Panc1 (cell line): ENCODE measurements around the gene CSF1. TPM values are rescaled to one million over a fixed set of nuclear protein-coding genes. Genes with fewer than 3 reads are reported as not detected.

Experiments used
- ATAC-seq: fragments of 200-7000 bp; cut with Tn5 transposase; 2 replicates; pipeline ENCODE4 v1.9.1; 2020; ENCODE audit warnings: mild to moderate bottlenecking, moderate library complexity
- BruUV-seq: library from RNA; stranded (reverse); fragments of 400-500 nt; replicated peaks from 2 replicates; lab custom pipeline; 2021; lab: Mats Ljungman, UMichigan
- CTCF ChIA-PET: fragments of 300-600 bp; sonication (Branson Sonifier 250); formaldehyde crosslinking; loops from one replicate; lab custom pipeline; 2022; ENCODE audit warnings: antibody characterized with exemption; lab: Charles Lee
- POLR2A ChIA-PET: fragments of 300-600 bp; sonication (Branson Sonifier 250); formaldehyde crosslinking; loops from one replicate; lab custom pipeline; 2022; ENCODE audit warnings: antibody characterized with exemption; lab: Charles Lee
- DNase-seq: peaks from one replicate; pipeline ENCODE4 v3.0.0-alpha.2; 2010; ENCODE audit warnings: low read depth, low spot score
- H3K27ac ChIP-seq: 2 replicates; pipeline ENCODE4 v1.5.1; 2011; ENCODE audit warnings: mild to moderate bottlenecking, low read length, inconsistent platforms
- H3K27me3 ChIP-seq: fragments of 200-500 bp; sonication (Bioruptor generic); 2 replicates; pipeline ENCODE4 v1.6.0; 2014; ENCODE audit warnings: low read length, inconsistent platforms; ENCODE audit not compliant: control insufficient read depth, insufficient read depth
- H3K36me3 ChIP-seq: fragments of 200-500 bp; sonication (Bioruptor generic); 2 replicates; pipeline ENCODE4 v1.5.1; 2014; ENCODE audit warnings: inconsistent platforms, mild to moderate bottlenecking, low read length, moderate library complexity; ENCODE audit not compliant: control insufficient read depth, insufficient read depth
- H3K4me1 ChIP-seq: 2 replicates; pipeline ENCODE4 v1.5.1; 2011; ENCODE audit warnings: inconsistent platforms, mild to moderate bottlenecking, low read length, moderate library complexity; ENCODE audit not compliant: control insufficient read depth, insufficient read depth
- H3K4me3 ChIP-seq, 2 experiments: 2 replicates each; pipeline ENCODE4 v1.5.1; 2011 to 2012; ENCODE audit warnings: low read depth in 2 of 2, low read length in 2 of 2, mild to moderate bottlenecking in 2 of 2, inconsistent platforms in 1 of 2, moderate library complexity in 1 of 2
- H3K9me3 ChIP-seq: fragments of 200-500 bp; sonication (Bioruptor generic); 2 replicates; pipeline ENCODE4 v1.5.1; 2014; ENCODE audit warnings: low read depth, mild to moderate bottlenecking, inconsistent platforms, low read length, moderate library complexity; ENCODE audit not compliant: control insufficient read depth, insufficient read depth
- CTCF ChIP-seq: fragments of 450-650 bp; IDR thresholded peaks from 2 replicates; pipeline ENCODE4 v1.5.1; 2017; ENCODE audit warnings: mild to moderate bottlenecking
- POLR2AphosphoS5 ChIP-seq: IDR thresholded peaks from 2 replicates; pipeline ENCODE4 v1.6.1; 2012; ENCODE audit warnings: mild to moderate bottlenecking, low read depth, low read length, moderate library complexity
- REST ChIP-seq, 2 experiments: IDR thresholded peaks; 2 replicates each; pipeline ENCODE4 v1.6.1; 2011 to 2012; ENCODE audit warnings: low read depth in 2 of 2, control low read depth in 1 of 2, low read length in 1 of 2, mild to moderate bottlenecking in 1 of 2, moderate library complexity in 1 of 2; ENCODE audit not compliant: insufficient read depth in 1 of 2
- SIN3A ChIP-seq: IDR thresholded peaks from 2 replicates; pipeline ENCODE4 v1.6.1; 2012; ENCODE audit warnings: low read depth, mild to moderate bottlenecking, low read length, moderate library complexity, borderline replicate concordance; ENCODE audit not compliant: insufficient read depth
- TCF7L2 ChIP-seq: IDR thresholded peaks from 2 replicates; pipeline ENCODE4 v1.6.1; 2011; ENCODE audit warnings: mild to moderate bottlenecking, low read depth, low read length, inconsistent platforms
- in situ Hi-C: cut with HindIII; loops from 2 replicates; pipeline ENCODE4 v1.10.0; 2016; ENCODE audit warnings: low sequenced_read_pairs, low pct_unique_long_range_greater_than_20kb
- intact Hi-C: fragments of 100-400 bp; cut with micrococcal nuclease; formaldehyde crosslinking; loops from one replicate; pipeline ENCODE4 v1.10.0; 2022; ENCODE audit not compliant: unreplicated experiment
- total RNA-seq: library from RNA; stranded (reverse); gene quantifications from one replicate; pipeline ENCODE4 v1.2.1, GENCODE V29; 2021; ENCODE audit not compliant: unreplicated experiment

Gene CSF1
- total RNA-seq, 1 experiment from 2014 or later: 217 TPM

GRCh38 chr1:109923946-109924275, 13.3 kb downstream of the CSF1 start:
- ChIA-PET POLR2A (interaction anchor here (0.7 kb wide), 1 partner anchor 132 kb away, joined by 3 read pairs; no protein-coding TSS in a partner anchor), CTCF (interaction anchor here (1.1 to 1.9 kb wide), 3 partner anchors 60 to 148 kb away, joined by 3 to 9 read pairs (median 4); partner anchors contain the start of gene AHCYL1)
- no TSS peak for BruUV-seq
- no peaks in the 10 kb centered on the region for H3K27me3 ChIP-seq
- DNase-seq: no peak
- no peak overlapping the region for H3K4me3 ChIP-seq
- no peaks in the 10 kb centered on the region for H3K9me3 ChIP-seq
- peaks cover 92% of the 10 kb centered on the region for H3K4me1 ChIP-seq
- TF ChIP-seq REST (IDR thresholded peaks at IDR 0.05; ENCODE audit: insufficient read depth in 1 of 2, low read depth in 2 of 2, low read length in 1 of 2): no peak
- TF ChIP-seq SIN3A: no peak
- no peak for TF ChIP-seq TCF7L2
- no peak for TF ChIP-seq CTCF
- TF ChIP-seq POLR2AphosphoS5: no peak
- in situ Hi-C loops (no loop called here), intact Hi-C loops (no loop called here)
- H3K36me3 ChIP-seq: no peaks in the 10 kb centered on the region; the same call in 1 of the 2 replicates
- H3K27ac ChIP-seq: peak overlapping the region; percentile 97
- ATAC-seq: no peak

GRCh38 chr1:109924316-109924715, 13.7 kb downstream of the CSF1 start:
- H3K9me3 ChIP-seq: no peaks in the 10 kb centered on the region
- in situ Hi-C loops: no loop called here
- no peak overlapping the region for H3K4me3 ChIP-seq
- H3K36me3 ChIP-seq: no peaks in the 10 kb centered on the region; the same call in 1 of the 2 replicates
- H3K4me1 ChIP-seq: peaks cover 96% of the 10 kb centered on the region
- no peak for DNase-seq
- CTCF ChIA-PET: interaction anchor here (1.1 to 1.9 kb wide), 3 partner anchors 59 to 148 kb away, joined by 3 to 9 read pairs (median 4); partner anchors contain the start of gene AHCYL1
- BruUV-seq: no TSS peak
- intact Hi-C loops: no loop called here
- POLR2A ChIA-PET: no interaction called here
- no peak for ATAC-seq
- no peaks in the 10 kb centered on the region for H3K27me3 ChIP-seq
- TF ChIP-seq TCF7L2: no peak
- TF ChIP-seq CTCF: no peak
- TF ChIP-seq POLR2AphosphoS5: no peak
- no peak for TF ChIP-seq SIN3A
- TF ChIP-seq REST (IDR thresholded peaks at IDR 0.05; ENCODE audit: insufficient read depth in 1 of 2, low read depth in 2 of 2, low read length in 1 of 2): no peak
- peak overlapping the region; percentile 97 for H3K27ac ChIP-seq
